HUDEP-2 (cell line): ENCODE data around the gene MESP2.

Source experiments
- DNase-seq, 76 experiments: peaks; one replicate each; lab custom pipeline; 2025; ENCODE audit not compliant: unreplicated experiment in 76 of 76; lab: John Stamatoyannopoulos, UW

The MESP2 gene, protein sequence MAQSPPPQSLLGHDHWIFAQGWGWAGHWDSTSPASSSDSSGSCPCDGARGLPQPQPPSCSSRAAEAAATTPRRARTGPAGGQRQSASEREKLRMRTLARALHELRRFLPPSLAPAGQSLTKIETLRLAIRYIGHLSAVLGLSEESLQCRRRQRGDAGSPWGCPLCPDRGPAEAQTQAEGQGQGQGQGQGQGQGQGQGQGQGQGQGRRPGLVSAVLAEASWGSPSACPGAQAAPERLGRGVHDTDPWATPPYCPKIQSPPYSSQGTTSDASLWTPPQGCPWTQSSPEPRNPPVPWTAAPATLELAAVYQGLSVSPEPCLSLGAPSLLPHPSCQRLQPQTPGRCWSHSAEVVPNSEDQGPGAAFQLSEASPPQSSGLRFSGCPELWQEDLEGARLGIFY

DNA sequence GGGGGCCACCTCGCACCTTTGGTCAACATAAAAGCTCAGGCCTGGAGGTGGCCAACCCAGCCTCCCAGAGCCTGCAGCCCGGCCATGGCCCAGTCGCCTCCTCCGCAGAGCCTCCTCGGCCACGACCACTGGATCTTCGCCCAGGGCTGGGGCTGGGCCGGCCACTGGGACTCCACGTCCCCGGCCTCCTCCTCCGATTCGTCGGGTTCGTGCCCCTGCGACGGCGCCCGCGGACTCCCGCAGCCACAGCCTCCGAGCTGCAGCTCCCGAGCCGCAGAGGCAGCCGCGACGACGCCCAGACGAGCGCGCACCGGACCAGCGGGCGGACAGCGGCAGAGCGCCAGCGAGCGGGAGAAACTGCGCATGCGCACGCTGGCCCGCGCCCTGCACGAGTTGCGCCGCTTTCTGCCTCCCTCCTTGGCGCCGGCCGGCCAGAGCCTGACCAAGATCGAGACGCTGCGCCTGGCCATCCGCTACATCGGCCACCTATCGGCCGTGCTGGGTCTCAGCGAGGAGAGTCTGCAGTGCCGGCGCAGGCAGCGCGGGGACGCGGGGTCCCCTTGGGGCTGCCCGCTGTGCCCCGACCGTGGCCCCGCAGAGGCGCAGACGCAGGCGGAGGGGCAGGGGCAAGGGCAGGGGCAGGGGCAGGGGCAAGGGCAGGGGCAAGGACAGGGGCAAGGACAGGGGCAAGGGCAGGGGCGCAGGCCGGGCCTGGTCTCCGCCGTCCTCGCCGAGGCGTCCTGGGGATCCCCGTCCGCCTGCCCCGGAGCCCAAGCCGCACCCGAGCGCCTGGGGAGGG, at the start of gene MESP2:
Gene MESP2 (plus strand): TSS at position 59 of the 799 bp plus-strand sequence. CDS start 26 bp downstream, at position 85.
- DNase-seq = peak in 70 of 76 experiments; percentile 13 to 82 (median 63)

DNA sequence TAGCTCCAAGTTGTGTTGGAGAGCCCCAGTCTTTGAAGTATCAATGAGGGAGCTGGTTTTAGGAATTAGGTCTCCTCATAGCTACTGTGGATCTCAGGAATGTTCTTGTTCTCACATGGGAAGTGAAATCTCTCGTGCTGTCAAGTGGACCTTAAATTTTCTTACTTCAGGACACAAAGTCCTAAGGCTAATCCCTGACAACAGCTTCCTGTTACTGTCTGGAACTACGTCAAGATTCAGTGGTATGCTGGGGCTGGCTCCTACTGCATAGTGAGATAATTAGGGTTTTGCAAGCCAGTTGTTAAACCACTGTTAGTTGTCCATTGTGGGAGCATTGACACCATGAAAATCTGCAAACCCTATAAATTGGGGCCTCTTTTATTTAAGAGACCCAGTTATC, 47.9 kb upstream of the MESP2 start:
- DNase-seq = no peak

DNA sequence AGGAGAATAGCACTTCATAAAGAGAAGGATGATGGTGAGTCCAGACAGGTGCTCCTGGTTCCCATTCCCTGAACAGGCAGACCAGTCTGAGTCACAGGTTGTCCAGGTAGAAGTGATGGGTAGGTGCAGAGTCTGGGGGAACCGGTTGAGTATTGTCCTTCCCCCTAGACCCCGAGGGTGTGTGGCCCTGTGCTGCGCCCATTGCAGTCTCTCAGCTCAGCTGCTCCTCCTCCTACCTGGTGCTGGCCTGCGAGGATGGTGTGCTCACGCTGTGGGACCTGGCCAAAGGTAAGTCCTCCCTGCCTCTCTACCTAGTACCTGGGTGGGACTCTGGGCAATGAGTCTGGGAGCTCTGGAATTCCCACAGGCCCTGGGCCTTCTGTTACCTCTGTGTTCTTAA, 44.9 kb upstream of the MESP2 start:
- DNase-seq = no peak

DNA sequence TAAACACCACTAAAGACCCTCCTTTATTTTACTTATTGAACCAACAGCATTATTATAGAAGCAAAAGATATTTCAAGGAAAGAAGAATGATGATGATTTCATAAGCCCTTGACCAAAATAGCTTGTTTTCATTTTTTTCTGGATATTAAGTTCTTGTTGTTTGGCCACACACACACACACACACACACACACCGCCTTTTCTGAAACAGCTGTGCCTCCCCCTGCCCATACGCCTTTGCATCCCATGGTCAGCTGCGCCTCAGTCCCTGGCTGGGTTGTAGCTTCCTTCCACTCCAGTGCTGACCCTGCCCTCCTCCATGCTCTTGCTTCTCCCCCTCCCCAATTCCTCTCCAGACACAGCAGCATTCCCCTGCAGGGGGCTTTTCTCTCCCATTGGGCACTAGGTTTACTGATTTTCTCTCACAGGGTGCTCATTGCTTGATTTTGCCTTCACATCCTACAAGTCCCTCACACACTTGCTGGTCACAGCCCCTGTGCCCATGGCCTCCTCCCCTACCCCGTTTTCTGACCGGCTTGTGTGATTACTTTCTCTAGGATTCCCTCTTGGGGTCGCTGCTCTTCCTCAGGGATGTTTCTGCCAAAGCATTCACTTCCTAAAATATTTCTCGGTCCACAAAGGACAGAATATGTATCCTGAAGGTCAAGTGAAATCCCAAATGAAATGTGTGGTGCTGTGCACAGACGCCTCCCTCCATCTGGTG, 43.5 kb upstream of the MESP2 start:
- no peak for DNase-seq

DNA sequence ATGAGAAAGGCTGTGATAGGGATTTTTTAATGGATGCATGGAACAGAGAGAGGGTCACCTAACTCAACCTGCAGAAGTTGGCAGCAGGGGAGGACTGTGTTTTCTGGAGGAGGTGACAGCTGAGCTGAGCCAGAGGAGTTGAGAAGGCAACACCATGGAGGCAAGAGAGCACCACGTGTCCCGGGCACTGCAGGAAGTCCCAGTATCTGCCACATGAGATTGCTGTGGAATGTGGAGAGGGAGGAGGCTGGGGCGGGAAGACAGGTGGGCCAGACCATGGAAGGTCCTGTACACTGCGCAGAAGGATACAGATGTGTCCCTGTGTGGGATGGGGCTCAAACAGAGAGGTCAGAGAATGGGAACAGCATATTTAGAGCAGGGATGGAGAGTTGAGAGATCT, 40.4 kb upstream of the MESP2 start:
- no peak for DNase-seq

DNA sequence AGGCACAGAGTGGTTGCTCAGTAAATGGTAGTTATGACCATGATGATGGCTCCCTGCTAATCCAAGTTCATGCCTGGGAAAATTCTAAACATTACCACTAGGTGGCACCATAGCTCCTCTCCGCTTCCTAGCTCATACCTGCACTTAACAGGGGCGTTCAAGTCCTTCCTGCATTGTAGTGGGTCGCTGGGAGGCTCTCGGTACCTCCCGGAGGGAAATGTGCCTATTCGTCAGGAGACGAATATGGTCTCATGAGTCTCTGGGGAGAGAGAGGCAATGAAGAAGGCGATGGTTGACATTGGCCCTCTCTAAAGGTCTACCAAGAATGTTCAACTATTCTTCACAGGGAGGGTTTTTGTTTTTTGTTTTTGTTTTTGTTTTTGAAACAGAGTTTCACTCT, 36.0 kb upstream of the MESP2 start:
- peak in 56 of 76 experiments; percentile 2 to 75 (median 34) for DNase-seq

DNA sequence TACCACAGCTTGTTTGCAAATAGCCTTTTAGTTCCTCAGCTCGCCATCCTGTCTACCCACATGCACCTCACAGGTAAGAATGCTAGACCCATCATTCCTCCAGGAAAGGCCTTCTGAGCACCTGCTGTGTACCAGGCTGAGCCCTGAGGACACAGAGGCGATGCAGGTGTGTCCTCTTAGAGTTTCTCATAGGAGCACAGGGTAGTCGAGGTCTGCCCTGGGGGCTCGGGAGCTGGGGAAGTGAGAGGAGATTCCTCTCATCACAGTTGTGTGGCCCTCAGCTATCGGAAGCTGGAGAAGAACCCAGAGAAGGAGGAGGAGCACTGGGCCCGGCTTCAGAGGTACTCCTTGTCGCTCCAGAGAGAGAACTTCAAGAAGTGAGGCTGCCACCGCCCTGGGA, 33.1 kb upstream of the MESP2 start:
- no peak for DNase-seq

DNA sequence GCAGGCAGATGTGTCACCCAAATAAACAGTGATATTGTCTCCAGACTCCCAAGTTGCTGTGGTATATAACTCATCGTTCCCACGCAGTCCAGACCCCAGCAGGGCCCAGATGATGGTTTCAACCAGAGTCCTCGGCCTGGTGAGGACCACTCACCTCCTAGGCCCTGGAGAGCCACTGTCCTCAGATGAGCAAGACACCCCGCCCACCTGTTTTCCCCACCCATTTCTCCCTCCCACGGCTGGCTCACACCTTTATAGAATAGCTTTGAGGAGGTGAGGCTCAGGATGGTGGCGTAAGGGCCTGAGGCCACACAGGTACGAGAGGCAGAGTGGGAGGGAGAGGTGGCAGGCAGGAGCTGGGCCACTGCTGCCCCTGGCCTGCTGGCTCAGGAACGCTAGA, 32.5 kb upstream of the MESP2 start:
- no peak for DNase-seq

DNA sequence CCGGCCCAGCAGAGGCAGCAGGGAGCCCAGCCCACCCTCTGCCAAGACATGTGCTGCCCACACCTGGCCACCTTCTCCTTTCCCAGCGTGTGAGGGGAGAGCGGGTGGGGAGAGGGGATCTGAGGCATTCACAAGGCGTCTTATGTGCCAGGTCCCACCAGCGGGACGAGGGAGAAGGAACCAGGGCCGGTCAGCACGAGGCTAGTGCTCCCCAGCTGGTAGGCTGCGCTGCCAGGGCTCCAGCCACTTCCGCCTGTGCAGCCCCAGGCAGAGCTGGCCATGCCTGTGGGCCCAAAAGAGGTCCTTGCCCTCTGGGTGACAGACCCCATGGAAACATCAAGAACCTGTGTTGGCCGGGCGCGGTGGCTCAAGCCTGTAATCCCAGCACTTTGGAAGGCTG, 31.0 kb upstream of the MESP2 start:
- DNase-seq = no peak

DNA sequence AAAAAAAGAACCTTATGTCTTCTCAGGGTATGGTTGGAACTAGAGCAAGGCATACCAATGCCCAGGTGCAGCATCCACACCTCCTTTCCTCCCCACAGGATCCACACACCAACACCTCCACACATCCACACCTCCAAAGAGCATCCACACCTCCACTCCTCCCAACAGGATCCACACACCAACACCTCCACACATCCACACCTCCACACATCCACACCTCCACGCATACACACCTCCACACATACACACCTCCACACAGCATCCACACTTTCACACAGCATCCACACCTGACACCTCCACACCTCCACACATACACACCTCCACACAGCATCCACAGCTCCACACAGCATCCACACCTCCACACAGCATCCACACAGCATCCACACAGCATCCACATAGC, 30.4 kb upstream of the MESP2 start:
- DNase-seq = no peak

DNA sequence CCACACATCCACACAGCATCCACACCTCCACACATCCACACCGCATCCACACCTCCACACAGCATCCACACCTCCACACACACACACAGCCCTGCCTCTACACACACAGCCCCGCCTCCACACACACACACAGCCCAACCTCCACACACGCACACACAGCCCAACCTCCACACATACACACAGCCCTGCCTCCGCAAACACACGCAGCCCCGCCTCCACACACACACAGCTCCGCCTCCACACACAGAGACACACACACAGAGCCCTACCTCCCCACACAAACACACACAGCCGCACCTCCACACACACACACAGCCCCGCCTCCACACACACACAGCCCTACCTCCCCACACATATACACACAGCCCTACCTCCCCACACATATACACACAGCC, 29.7 kb upstream of the MESP2 start:
- no peak for DNase-seq

DNA sequence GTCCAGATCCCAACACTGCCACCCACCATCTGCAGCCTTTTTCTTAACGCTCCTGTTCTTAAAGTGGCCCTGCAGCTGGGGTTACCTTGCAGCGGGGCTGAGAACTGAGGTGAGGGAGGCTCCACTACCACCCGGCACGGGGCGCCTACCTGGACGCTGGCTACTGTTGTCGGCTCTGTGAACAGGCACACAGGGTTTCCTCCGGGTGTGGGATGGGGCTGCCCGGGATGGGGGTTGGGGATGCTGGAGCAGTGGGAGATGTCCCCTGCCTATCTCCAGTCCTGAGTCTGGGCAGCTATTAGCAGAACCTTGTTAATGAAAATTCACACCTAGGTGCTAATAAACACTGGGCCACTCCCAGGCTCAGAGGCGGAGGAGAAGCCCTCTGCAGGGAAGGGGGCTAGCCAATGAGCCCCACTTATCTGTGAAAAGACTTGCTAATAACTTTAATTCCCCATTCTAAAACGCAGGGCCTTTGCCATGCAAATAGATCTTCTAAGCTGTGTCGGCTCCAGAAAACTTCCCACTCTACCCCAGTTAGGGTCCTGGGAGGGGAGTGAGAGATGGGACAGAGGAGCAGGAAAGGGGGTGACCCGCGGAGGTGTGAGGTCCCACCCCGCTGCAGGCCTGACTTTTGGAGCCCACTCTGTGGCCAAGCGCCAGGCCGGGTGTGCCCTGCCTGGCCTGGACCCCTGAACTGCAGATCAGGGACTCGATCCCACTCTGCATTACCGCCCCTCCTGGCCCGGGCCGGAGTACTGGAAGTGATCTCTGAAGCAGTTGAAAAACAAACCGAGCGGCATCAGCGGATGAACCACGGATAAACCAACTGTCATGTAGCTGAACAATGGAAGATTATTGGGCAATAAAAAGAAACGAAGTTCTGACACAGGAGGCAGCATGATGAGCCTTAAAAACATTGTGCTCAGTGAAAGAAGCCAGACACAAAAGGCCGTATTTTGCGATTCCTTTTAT, 28.1 kb upstream of the MESP2 start:
- no peak for DNase-seq

DNA sequence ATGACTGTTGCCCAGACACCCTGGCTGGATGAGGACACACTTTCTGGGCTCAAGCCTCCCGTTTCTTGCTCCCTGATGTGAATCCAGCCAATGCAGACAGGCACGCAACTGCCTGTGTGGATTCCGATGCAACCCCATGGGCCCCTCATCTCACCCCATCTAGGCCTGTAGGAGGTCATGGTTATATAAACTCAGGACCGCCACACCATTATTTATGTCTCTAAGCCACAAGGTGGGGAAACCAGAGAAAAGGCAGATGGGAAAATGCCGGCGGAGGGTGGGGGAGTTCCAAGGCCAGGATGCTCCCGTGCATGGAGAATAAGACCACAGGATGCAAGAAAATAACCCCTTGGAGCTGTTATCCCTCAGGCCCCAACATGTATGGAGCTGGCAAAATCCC, 27.1 kb upstream of the MESP2 start:
- no peak for DNase-seq

DNA sequence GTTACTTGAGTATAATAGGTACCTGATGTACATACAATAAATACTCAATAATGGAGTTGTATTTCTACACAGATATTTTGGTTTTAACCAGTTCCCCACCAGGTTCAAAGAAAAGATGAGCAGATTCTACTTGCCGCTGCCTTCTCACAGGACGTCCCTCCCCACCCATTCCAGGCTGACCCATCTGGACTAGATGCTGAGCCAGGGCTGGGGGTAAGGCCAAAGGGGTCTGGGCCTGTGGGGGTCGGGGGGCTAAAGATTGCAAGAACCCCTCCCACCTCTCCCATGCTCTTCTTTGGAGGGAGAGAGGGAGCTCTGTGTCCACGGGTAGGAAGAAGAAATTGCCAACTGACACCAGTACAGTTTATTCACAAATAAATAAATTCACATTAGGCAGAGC, 26.6 kb upstream of the MESP2 start:
- DNase-seq = no peak

DNA sequence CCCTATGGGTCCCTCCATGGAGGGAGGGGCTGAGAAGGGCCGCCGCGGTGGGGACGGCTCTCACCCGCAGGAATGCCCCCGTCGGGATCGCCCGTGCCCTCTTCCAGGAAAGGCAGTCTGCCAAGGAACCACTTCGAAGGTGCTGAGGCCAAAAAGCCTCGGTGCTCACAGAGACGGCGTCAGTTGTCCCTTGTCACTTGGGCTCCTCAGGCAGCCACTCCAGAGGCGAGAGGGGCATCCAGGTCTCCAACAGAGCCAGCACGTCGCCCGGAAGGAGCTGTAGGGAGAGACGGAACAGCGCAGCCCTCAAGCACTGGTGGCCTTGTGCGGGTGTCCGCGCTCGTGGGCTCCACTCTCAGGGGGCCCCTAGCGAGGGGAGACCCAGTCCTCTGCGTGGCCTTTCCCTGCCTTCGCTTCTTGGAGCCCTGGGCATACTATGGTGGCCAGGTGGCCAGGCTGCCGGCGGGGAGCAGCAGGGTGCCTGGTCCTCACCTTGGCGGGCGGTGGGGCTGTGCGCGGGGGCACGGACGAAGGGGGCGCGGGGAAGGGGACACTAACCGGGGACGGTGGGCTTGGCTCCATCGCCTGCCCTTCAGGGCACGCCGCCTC, 26.1 kb upstream of the MESP2 start:
- DNase-seq = peak in 2 of 76 experiments; percentile 9 to 56

DNA sequence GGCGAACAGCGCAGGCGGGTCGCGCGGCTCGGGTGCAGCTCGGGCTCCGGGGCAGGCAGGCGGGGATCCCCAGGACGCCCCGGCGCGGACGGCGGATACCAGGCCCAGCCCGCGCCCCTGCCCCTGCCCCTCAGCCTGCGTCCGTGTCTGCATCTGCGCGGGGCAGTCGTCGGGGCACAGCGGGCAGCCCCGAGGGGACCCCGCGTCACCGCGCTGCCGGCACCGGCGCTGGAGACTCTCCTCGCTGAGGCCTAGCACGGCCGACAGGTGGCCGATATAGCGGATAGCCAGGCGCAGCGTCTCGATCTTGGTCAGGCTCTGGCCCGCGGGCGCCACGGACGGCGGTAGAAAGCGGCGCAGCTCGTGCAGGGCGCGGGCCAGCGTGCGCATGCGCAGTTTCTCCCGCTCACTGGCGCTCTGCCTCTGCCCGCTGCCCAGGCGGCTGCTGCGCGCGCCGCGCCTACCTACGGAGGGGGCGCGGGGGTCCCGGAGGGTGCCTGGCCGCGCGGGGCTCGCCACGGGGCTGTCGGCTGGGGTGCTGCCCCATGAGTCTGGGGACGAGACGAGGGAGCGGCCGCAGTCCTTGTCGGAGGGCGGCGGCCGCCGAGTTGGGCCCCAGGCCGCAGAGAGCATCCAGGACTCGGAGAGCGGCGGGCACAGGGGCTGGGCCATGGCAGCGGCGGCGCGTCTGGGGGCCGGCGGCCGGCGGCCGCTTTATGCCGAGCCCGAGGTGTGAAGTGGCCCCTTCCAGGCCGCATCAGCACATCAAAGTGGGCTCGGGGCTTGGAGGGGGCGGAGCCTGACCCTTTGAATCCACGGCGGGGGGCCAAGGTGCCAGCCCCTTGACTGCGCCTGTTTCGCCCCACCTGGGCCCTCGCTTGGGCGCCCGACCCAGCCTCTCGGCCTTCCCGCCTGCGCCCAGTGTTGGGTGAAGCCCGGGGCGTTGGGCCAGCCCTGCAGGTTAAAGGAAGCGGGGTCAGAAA, 25.3 kb upstream of the MESP2 start, which contains the start of gene MESP1:
Gene MESP1 (minus strand): TSS at position 690 of the 983 bp plus-strand sequence. CDS start 18 bp downstream, at position 672.
- peak in 73 of 76 experiments; percentile 43 to 93 (median 85) for DNase-seq

DNA sequence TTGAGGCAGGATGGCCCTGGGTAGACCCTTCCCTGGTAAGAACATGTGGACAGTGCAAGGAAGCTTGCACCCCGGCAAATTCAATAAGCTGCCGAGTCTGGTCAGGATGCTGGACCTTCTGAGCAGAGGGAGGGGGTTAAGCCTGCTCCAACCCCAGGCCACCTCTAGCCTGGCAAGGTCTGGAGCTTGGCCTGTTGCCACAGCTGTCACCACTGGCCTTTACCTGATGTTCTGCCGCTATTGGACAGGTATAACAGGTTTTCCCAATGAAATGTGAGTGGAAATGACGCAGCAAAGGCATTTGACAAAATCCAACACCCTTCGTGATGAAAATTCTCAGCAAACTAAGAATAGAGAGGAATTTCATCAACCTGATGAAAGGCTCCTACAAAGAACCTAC, 24.4 kb upstream of the MESP2 start:
- DNase-seq = no peak

DNA sequence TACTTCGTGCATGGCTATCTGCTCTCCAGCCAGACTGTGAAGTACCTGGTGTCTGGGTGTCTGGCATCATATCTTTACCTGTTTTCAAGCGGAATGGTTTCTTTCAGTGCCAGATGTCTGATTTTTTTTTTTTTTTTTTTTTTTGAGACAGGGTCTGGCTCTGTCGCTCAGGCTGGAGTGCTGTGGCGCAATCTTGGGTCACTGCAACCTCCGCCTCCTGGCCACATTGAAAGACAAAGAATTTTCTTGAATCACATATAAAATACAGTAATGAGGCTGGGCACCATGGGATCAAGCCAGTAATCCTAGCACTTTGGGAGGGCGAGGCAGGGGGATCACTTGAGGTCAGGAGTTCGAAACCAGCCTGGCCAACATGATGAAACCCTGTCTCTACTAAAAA, 22.3 kb upstream of the MESP2 start:
- DNase-seq = no peak
